Caco-2 (cell line): ENCODE results near the gene CUL4A. TPM values are rescaled to one million over a fixed set of nuclear protein-coding genes. Genes with fewer than 3 reads are reported as not detected.

Experiments
- BruUV-seq: library from RNA; stranded (reverse); fragments of 400-500 nt; replicated peaks from 2 replicates; lab custom pipeline; 2021; lab: Mats Ljungman, UMichigan
- CTCF ChIA-PET: fragments of 300-600 bp; sonication (Branson Sonifier 250); formaldehyde crosslinking; loops from one replicate; lab custom pipeline; 2022; ENCODE audit warnings: antibody characterized with exemption; lab: Charles Lee
- POLR2A ChIA-PET: fragments of 300-600 bp; sonication (Branson Sonifier 250); formaldehyde crosslinking; loops from one replicate; lab custom pipeline; 2022; ENCODE audit warnings: antibody characterized with exemption; lab: Charles Lee
- DNase-seq, 2 experiments: peaks; one replicate each; pipeline versions ENCODE4 v3.0.0 to v3.0.0-alpha.2; 2020 to 2022
- H3K27me3 ChIP-seq: replicated peaks from 2 replicates; pipeline ENCODE4 v1.6.0; 2011; ENCODE audit warnings: low read length; ENCODE audit not compliant: control insufficient read depth, insufficient read depth
- H3K36me3 ChIP-seq: 2 replicates; pipeline ENCODE4 v1.5.1; 2011; ENCODE audit warnings: low read length; ENCODE audit not compliant: control insufficient read depth, insufficient read depth
- H3K4me1 ChIP-seq: fragments of 250-450 bp; sonication (Bioruptor Pico); 2 replicates; pipeline ENCODE4 v1.5.1; 2020; ENCODE audit warnings: mild to moderate bottlenecking
- H3K4me3 ChIP-seq: 2 replicates; pipeline ENCODE4 v1.5.1; 2011; ENCODE audit warnings: low read depth, mild to moderate bottlenecking, control low read depth, low read length
- H3K9me3 ChIP-seq: fragments of 250-450 bp; sonication (Bioruptor Pico); 2 replicates; pipeline ENCODE4 v1.5.1; 2020; ENCODE audit warnings: mild to moderate bottlenecking, moderate library complexity
- H3K27ac Mint-ChIP-seq: one replicate; pipeline ENCODE4 v1.8.0; 2022; ENCODE audit warnings: mixed read lengths; ENCODE audit not compliant: unreplicated experiment
- H3K27me3 Mint-ChIP-seq: one replicate; pipeline ENCODE4 v1.8.0; 2022; ENCODE audit warnings: mixed read lengths; ENCODE audit not compliant: insufficient read depth, unreplicated experiment
- H3K36me3 Mint-ChIP-seq: one replicate; pipeline ENCODE4 v1.8.0; 2022; ENCODE audit warnings: mild to moderate bottlenecking, mixed read lengths; ENCODE audit not compliant: insufficient read depth, unreplicated experiment
- H3K4me1 Mint-ChIP-seq: one replicate; pipeline ENCODE4 v1.8.0; 2022; ENCODE audit warnings: low read depth, mixed read lengths; ENCODE audit not compliant: unreplicated experiment
- H3K4me3 Mint-ChIP-seq: one replicate; pipeline ENCODE4 v1.8.0; 2022; ENCODE audit warnings: mild to moderate bottlenecking, moderate library complexity, mixed read lengths; ENCODE audit not compliant: unreplicated experiment
- H3K9me3 Mint-ChIP-seq: one replicate; pipeline ENCODE4 v1.8.0; 2022; ENCODE audit warnings: mixed read lengths; ENCODE audit not compliant: unreplicated experiment
- CTCF ChIP-seq, 2 experiments: fragments of 200-600 bp in 1 of 2; IDR thresholded peaks; 1 replicate in 1 of 2; 2 replicates in 1 of 2; pipeline versions ENCODE4 v1.5.1 to v1.8.0; 2011 to 2022; ENCODE audit warnings: antibody characterized with exemption in 1 of 2, control low read depth in 1 of 2, inconsistent platforms in 1 of 2, low read depth in 1 of 2, low read length in 1 of 2, mild to moderate bottlenecking in 1 of 2, moderate library complexity in 1 of 2; ENCODE audit not compliant: insufficient read depth in 1 of 2, severe bottlenecking in 1 of 2, unreplicated experiment in 1 of 2
- intact Hi-C: fragments of 100-400 bp; cut with micrococcal nuclease; formaldehyde crosslinking; loops from one replicate; pipeline ENCODE4 v1.10.0; 2022; ENCODE audit not compliant: unreplicated experiment
- total RNA-seq: library from RNA; stranded (reverse); gene quantifications from 2 replicates; pipeline ENCODE4 v1.2.3, GENCODE V29; 2022

Gene CUL4A
- total RNA-seq, 1 experiment from 2014 or later: 125 TPM

GRCh38 chr13:113192902-113193301, 16.5 kb upstream of the CUL4A start:
- no peaks in the 10 kb centered on the region for H3K27me3 ChIP-seq
- Mint-ChIP-seq H3K9me3 (peaks cover 8% of the 10 kb centered on the region), H3K36me3 (peaks cover 85% of the 10 kb centered on the region), H3K27me3 (no peaks in the 10 kb centered on the region), H3K27ac (no peak overlapping the region), H3K4me1 (peaks cover 1% of the 10 kb centered on the region), H3K4me3 (no peak overlapping the region)
- no peak for DNase-seq
- CTCF ChIA-PET: no interaction called here
- no TSS peak for BruUV-seq
- no peaks in the 10 kb centered on the region for H3K9me3 ChIP-seq
- H3K4me3 ChIP-seq: no peak overlapping the region
- H3K4me1 ChIP-seq: no peaks in the 10 kb centered on the region
- peaks cover 6% of the 10 kb centered on the region for H3K36me3 ChIP-seq
- POLR2A ChIA-PET: no interaction called here
- intact Hi-C loops: no loop called here
- TF ChIP-seq CTCF (IDR thresholded peaks at IDR 0.05; ENCODE audit: insufficient read depth in 1 of 2, low read depth in 1 of 2, low read length in 1 of 2, severe bottlenecking in 1 of 2, unreplicated experiment in 1 of 2): no peak

- no peak overlapping the region for H3K27ac Mint-ChIP-seq
- Histone ChIP-seq H3K4me3 (no peak overlapping the region), H3K27me3 (no peaks in the 10 kb centered on the region), H3K36me3 (peaks cover 6% of the 10 kb centered on the region), H3K9me3 (no peaks in the 10 kb centered on the region), H3K4me1 (no peaks in the 10 kb centered on the region)
- no peaks in the 10 kb centered on the region for H3K4me1 Mint-ChIP-seq
- no TSS peak for BruUV-seq
- H3K4me3 Mint-ChIP-seq: no peak overlapping the region
- intact Hi-C loops: no loop called here
- no peak for TF ChIP-seq CTCF (IDR thresholded peaks at IDR 0.05; ENCODE audit: insufficient read depth in 1 of 2, low read depth in 1 of 2, low read length in 1 of 2, severe bottlenecking in 1 of 2, unreplicated experiment in 1 of 2)
- H3K9me3 Mint-ChIP-seq: no peaks in the 10 kb centered on the region
- no peaks in the 10 kb centered on the region for H3K27me3 Mint-ChIP-seq
- POLR2A ChIA-PET: no interaction called here
- H3K36me3 Mint-ChIP-seq: peaks cover 84% of the 10 kb centered on the region
- CTCF ChIA-PET: no interaction called here
- no peak for DNase-seq
These were observed 14.1 kb upstream of the CUL4A start for GRCh38 chr13:113195360-113195759.

GRCh38 chr13:113196970-113197737, 12.3 kb upstream of the CUL4A start:
- Mint-ChIP-seq H3K4me3 (no peak overlapping the region), H3K9me3 (no peaks in the 10 kb centered on the region), H3K27me3 (no peaks in the 10 kb centered on the region), H3K27ac (no peak overlapping the region), H3K4me1 (peaks cover 2% of the 10 kb centered on the region), H3K36me3 (peaks cover 82% of the 10 kb centered on the region)
- POLR2A ChIA-PET: interaction anchor here (0.7 kb wide), 1 partner anchor 11 kb away, joined by 3 read pairs; the partner anchor contains the start of gene PCID2
- no TSS peak for BruUV-seq
- CTCF ChIA-PET: no interaction called here
- no peaks in the 10 kb centered on the region for H3K4me1 ChIP-seq
- intact Hi-C loops: no loop called here
- peaks cover 6% of the 10 kb centered on the region for H3K36me3 ChIP-seq
- DNase-seq: no peak
- no peaks in the 10 kb centered on the region for H3K9me3 ChIP-seq
- H3K4me3 ChIP-seq: no peak overlapping the region
- H3K27me3 ChIP-seq: no peaks in the 10 kb centered on the region
- TF ChIP-seq CTCF (IDR thresholded peaks at IDR 0.05; ENCODE audit: insufficient read depth in 1 of 2, low read depth in 1 of 2, low read length in 1 of 2, severe bottlenecking in 1 of 2, unreplicated experiment in 1 of 2): no peak
